CD4-positive, alpha-beta T cell treated with Interleukin-2 at 100 ng/mL for 4 hours (primary cell): ENCODE data around the gene HGFAC.

Source experiments
- DNase-seq: peaks from one replicate; pipeline ENCODE4 v3.0.0-alpha.2; 2020; ENCODE audit warnings: low spot score

The HGFAC gene

DNA sequence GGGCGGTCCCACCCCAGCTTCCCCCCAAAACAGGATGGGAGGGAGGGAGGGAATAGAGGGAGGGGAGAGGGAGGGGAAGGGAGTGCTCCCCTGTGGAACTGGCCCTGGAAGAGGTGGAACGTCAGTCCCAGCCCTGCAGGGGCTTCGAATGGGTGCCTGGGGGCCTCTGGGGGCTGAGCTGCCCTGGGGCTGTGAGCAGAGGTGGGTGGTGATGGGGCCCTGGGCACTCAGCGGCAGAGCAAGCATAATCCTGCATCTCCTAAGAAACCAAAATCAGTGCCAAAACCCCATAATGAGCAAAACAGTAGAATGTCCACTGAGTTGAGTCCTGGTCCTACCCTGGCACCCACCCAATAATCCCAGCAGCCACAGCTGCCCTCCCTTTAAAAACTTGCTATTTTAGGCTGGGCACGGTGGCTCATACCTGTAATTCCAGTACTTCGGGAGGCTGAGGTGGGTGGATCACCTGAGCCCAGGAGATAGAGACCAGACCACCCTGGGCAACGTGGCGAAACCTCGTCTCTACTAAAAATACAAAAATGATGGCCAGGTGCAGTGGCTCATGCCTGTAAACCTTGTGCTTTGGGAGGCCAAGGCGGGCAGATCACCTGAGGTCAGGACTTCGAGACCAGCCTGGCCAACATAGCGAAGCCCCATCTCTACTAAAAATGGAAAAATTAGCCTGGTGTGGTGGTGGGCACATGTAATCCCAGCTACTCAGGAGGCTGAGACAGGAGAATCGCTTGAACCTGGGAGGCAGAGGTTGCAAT lies 32.4 kb downstream of the HGFAC start:
- DNase-seq: no peak

- no peak for DNase-seq
Observed at GRCh38 chr4:3475041-3475712, 33.4 kb downstream of the HGFAC start.

- DNase-seq: no peak
Observed at GRCh38 chr4:3475713-3476260, 34.0 kb downstream of the HGFAC start.

- no peak for DNase-seq
Observed at GRCh38 chr4:3476341-3476747, 34.6 kb downstream of the HGFAC start.

- DNase-seq: no peak
Observed at GRCh38 chr4:3476936-3477749, 35.4 kb downstream of the HGFAC start.

GRCh38 chr4:3477750-3478430 lies 36.1 kb downstream of the HGFAC start:
- no peak for DNase-seq

DNA sequence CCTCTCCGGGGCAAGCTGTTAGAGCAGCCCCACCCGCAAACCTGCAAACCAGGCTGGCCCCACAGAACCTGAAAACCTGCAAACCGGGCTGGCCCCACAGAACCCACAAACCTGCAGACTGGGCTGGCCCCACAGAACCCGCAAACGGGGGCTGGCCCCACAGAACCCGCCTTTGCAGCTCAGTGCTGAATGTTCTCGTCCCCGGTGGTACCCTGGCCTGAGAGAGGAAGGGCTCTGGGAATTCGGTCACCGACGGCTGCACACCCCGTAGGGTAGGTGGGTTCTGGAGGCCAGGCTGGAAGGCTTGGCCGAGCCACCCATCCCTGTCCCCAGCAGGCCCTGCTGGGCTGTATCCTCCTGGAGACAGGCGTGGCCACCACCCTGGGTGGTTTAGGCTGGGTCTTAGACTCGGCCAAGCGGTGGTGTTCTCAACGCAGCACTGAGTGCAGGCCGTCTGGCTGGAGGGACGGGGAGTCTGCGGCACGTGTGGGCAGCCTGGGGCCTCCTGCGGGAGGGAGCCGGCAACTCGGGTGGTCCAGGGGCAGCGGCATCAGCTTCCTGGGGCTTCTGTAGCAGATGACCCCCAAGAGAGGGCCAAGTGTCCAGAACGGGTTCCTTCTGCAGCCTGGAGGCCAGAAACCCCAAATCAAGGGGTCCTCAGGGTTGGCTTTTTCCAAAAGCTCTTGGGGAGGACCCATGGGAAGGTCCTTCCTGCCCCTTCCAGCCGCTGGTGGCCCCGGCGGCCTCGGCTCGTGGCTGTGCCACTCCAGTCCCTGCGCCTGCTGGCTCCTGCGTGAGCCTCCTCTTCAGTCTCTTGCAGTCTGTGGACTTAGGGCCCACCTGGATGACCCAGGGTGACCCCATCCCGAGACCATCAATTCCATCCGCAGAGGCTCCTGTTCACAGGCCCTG lies 36.9 kb downstream of the HGFAC start:
- DNase-seq: no peak

GRCh38 chr4:3479358-3480101 lies 37.8 kb downstream of the HGFAC start:
- DNase-seq: no peak

- peak; percentile 70 for DNase-seq
Observed at GRCh38 chr4:3480528-3481112, 38.9 kb downstream of the HGFAC start.

DNA sequence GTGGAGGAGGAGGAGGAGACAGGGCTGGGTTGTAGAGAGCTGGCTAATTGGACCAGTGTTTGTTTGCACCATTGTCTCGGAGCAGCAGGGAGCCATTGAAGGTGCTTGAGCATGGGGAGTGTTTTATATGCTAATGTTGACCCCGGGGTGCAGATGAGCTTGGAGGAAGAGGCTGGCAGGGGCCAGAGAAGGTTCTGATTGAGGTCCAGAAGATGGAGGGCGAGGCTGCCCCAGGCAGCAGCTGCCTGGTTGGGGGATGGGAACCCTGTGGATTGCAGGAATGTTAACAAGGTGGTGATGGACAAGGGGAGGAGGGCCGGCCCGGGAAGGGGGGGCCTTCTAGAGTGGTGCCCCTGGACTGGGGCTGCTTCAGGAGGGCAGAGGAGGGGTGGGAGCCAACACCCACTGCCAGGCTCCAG lies 39.4 kb downstream of the HGFAC start:
- no peak for DNase-seq

DNA sequence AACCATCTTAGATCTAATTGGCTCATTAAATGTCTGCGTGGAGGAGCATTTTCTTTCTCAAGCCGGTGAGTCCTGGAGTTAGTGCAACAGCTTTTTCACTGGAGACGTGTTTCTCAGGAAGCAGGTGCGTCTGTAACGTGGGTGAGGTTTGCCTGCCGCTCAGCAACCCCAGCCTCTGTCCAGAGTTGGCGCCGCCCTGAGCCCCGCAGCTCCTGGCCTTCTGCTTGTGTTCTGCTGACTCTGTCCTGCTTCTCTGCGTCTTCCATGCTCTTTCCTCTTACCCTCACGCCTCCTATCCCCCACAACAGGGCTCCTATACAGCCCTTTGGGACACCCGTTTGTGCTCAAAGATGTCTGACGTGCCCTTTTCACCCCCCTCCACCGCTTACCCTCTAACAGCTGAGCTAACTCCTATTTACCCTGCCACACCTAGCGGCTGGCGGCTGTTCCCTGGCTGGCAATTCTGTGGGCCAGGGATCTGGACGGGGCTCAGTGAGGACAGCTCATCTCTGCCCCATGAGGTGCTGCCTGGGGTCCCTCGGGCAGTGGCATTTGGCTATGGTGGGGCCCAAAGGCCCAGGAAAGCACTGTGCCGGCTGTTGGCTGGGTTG lies 40.1 kb downstream of the HGFAC start:
- no peak for DNase-seq

DNA sequence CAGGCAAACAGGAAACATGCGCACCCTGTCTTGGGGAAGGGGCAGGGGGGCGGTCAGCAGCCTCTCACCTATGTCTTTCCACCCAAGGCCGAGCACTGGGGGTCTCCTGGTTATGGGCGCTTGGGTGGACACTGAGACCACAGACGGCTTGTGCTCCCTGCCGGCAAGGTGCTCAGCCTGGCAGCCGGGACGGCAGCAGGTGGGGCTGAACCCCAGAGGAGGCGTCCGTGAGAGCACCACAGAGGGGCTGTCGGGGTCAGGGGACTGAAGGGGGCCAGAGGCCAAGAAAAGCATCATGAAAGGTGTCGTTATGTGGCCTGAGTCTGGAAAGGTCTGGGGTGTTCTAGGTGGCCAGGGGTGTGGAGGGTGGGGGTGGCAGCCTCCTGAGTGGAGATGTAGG lies 40.9 kb downstream of the HGFAC start:
- no peak for DNase-seq

DNA sequence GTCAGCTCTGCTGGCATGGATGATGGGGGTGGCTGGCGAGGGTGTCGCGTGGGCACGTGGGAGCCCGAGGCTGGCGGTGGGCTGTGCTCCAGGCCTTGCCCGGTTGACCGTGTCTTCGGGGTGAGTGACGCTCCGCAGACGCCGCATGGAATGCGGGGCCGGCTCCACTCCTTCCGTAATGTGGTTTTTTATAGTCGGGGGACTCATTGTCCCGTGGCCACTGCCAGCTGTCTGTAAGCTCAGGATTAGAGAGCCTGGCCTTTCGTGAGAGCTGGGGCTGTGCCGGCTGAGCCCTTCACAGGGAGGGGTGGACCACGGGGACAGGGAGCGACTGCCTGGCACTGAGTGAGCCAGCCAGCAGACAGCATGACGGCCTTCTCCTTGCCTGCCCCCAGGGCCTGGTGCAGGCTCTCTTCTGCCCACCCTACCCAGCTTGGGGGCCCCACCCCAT lies 41.7 kb downstream of the HGFAC start:
- DNase-seq: no peak

DNA sequence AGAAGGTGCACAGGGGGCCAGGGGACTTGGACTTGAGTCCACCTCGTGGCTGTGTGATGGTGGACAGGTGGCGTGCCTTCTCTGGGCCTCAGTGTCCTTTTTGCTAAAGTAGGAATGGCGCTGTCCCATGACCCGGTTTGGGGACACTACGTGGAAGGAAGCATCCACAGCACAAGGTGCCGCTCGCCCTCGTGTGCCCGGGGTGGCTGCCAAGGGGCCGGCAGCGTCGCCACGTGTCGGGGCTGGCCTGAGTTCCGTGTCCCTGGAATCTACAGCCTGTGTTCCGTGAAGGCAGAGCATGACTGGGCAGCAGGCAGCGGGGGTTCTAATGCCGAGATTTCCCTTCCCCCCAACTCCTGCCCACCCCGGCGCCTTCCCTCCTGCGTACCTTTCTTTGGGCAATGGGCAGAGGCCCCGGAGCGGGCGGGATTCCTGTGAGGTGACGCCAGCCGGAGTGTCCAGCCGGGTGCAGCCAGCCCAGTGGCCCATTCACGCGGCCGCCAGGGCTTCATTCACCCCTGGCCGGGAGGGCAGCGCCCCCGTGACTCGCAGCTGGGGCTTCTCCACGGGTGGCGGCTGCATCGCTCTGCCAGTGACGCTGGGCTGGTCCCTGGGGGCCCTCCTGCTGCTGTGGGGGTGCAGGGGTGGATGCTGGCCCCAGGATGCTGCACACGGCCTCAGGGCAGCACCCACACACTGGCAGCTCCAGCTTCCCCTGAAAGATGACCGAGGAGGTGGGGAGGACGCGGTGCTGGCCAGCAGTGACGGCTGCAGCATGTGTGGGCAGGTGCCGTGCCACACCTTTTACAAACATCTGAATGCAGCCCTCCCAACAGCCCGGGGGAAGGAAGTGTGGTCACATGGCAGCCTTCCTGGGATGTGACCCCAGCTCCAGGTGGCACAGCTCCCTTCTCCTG lies 42.5 kb downstream of the HGFAC start:
- DNase-seq: no peak

DNA sequence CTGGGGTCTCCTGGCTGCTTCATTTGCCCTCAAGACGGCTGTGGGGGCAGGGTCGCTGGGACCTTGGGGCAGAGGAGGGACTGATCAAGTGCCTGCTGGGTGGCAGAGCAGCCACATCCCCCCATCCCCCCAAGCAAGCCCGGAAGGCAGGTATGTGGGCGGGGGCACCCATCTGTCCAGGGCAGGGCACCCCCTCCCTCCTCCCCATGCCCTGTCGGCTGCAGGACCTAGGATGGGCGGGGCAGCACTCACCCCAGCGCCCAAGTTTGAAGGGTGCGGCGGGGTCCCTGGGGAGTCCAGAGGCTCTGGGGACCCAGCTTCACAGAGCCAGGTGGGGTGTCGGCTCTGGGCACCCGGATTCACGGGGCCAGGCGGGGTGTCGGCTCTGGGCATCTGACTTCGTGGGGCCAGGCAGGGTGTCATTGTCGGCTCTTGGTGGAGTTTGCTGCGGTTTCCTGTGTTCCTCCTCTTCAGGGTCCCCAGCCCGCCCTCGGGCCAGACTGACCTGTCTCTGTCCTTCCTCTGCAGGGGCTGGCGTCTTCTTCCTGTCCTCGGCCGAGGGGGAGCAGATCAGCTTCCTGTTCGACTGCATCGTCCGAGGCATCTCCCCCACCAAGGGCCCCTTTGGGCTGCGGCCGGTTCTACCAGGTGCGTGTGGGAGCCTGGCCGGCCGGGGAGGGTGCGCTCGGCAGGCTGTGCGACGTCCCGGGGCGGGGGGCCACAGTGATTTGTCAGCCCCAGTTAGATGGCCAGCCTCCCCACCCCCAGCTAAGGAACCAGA lies 43.4 kb downstream of the HGFAC start:
- DNase-seq: no peak

GRCh38 chr4:3485886-3486540 lies 44.2 kb downstream of the HGFAC start:
- no peak for DNase-seq
